GM21786 (cell line): Measurements from ENCODE around the gene EHD4.

Experiments
- ATAC-seq: cut with Tn5 transposase; IDR thresholded peaks from one replicate; pipeline ENCODE4 v1.9.1; 2021; ENCODE audit not compliant: unreplicated experiment

EHD4 gene

GRCh38 chr15:41862515-41863116 lies 109.7 kb downstream of the EHD4 start:
- no peak for ATAC-seq

- no peak for ATAC-seq
Measured at GRCh38 chr15:41861736-41862356, 110.5 kb downstream of the EHD4 start.

GRCh38 chr15:41860049-41860828 lies 112.1 kb downstream of the EHD4 start:
- no peak for ATAC-seq

- no peak for ATAC-seq
Measured at GRCh38 chr15:41858756-41859155, 113.6 kb downstream of the EHD4 start.

- no peak for ATAC-seq
Measured at GRCh38 chr15:41857316-41857715, 115.0 kb downstream of the EHD4 start.

- no peak for ATAC-seq
Measured at GRCh38 chr15:41856716-41857115, 115.6 kb downstream of the EHD4 start.

GRCh38 chr15:41856262-41856661 lies 116.1 kb downstream of the EHD4 start:
- no peak for ATAC-seq

- ATAC-seq, result no peak
Measured at GRCh38 chr15:41855261-41855961, 116.9 kb downstream of the EHD4 start.

GRCh38 chr15:41854443-41854842 lies 117.9 kb downstream of the EHD4 start:
- no peak for ATAC-seq

GRCh38 chr15:41853831-41854230 lies 118.5 kb downstream of the EHD4 start:
- no peak for ATAC-seq

GRCh38 chr15:41852736-41853590 lies 119.4 kb downstream of the EHD4 start:
- no peak for ATAC-seq

- no peak for ATAC-seq
Measured at GRCh38 chr15:41851755-41852370, 120.5 kb downstream of the EHD4 start.

- no peak for ATAC-seq
Measured at GRCh38 chr15:41851167-41851523, 121.2 kb downstream of the EHD4 start.

GRCh38 chr15:41850482-41851166 lies 121.7 kb downstream of the EHD4 start:
- no peak for ATAC-seq

GRCh38 chr15:41849861-41850260 lies 122.5 kb downstream of the EHD4 start:
- ATAC-seq, result no peak

- ATAC-seq, result no peak
Measured at GRCh38 chr15:41849204-41849603, 123.2 kb downstream of the EHD4 start.

GRCh38 chr15:41848631-41849030 lies 123.7 kb downstream of the EHD4 start:
- no peak for ATAC-seq

GRCh38 chr15:41847981-41848380 lies 124.4 kb downstream of the EHD4 start:
- no peak for ATAC-seq

GRCh38 chr15:41847206-41847605 lies 125.2 kb downstream of the EHD4 start:
- ATAC-seq, result no peak
